ENCODE results near the gene SRSF8. TPM values are rescaled to one million over a fixed set of nuclear protein-coding genes. Genes with fewer than 3 reads are reported as not detected.

SRSF8 gene
- total and polyA plus RNA-seq, 4 experiments from 2014 or later: 104 to 147 (median 112) TPM

DNA sequence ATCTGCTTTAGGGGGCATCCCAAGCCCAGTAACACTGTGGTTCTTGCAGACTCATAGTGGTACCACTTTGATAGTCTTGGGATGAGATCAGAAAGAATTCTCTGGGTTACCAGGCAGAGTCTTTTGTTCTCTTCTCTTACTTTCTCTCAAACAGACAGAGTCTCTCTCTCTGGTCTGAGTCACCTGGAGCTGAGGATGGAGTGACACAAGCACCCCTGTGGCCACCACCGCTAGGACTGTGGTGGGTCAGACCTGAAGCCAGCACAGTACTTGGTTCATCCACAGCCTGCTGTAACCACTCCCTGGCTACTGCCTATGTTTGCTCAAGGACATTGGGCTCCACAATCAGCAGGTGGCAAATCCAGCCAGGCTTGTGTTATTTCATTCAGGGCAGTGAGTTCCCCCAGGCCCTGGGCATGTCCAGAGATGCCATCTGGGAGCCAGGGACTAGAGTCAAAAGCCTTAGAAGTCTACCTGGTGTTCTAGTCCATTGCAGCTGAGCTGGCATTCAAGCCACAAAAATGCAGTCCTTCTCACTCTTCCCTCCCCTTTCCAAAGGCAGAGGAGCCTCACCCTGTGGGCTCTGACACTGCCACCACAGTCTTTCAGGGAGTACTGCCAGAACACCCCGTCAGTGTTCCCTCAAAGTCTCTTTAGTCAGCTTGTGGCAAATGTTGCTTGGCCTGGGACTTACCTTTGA, 52.8 kb downstream of the SRSF8 start:
- no peak overlapping the region for H3K27ac ChIP-seq (ENCODE audit: low read depth, low read length)
- Mint-ChIP-seq H3K27me3 (no peaks in the 10 kb centered on the region), H3K4me3 (no peak overlapping the region), H3K27ac (no peak overlapping the region), H3K9me3 (peaks cover 0 to 6% (median 0%) of the 10 kb centered on the region in 8 donors), H3K4me1 (peaks cover 0 to 9% (median 2%) of the 10 kb centered on the region in 4 donors), H3K36me3 (peaks cover 4% of the 10 kb centered on the region in 2 donors)
- intact Hi-C loops (cut with micrococcal nuclease): no loop called here
- no peaks in the 10 kb centered on the region for H3K36me3 ChIP-seq (ENCODE audit: insufficient read depth, low read length)
- H3K27me3 ChIP-seq (ENCODE audit: insufficient read depth, low read length): no peaks in the 10 kb centered on the region
- ChIA-PET POLR2A (ENCODE audit: partially characterized antibody) (interaction anchor here (0.7 kb wide), 1 partner anchor 78 kb away, joined by 4 read pairs; no protein-coding TSS in a partner anchor), CTCF (ENCODE audit: partially characterized antibody) (no interaction called here)
- no peak for DNase-seq
- H3K4me1 ChIP-seq (ENCODE audit: insufficient read depth, low read length): no peaks in the 10 kb centered on the region
- H3K9me3 ChIP-seq (ENCODE audit: control insufficient read depth in 1 of 2, low read length in 2 of 2): no peaks in the 10 kb centered on the region
- no peak overlapping the region for H3K4me3 ChIP-seq (ENCODE audit: low read length in 2 of 2)

Other genes starting within 250 kb of the SRSF8 start
- gene CWC15, start 93.4 kb upstream of the SRSF8 start, total RNA-seq: 10 to 100 TPM; 62.7 to 69.4 TPM
- 10 to 100 TPM; 64.6 to 67.8 TPM for gene CWC15, start 93.4 kb upstream of the SRSF8 start, polyA plus RNA-seq
- gene KDM4D, start 93.2 kb upstream of the SRSF8 start, total RNA-seq: under 1 TPM; 0.32 to 0.39 TPM
- under 1 TPM; 0.21 to 0.37 TPM for gene KDM4D, start 93.2 kb upstream of the SRSF8 start, polyA plus RNA-seq
- gene KDM4E, start 41.7 kb upstream of the SRSF8 start, total RNA-seq: not detected
- gene KDM4E, start 41.7 kb upstream of the SRSF8 start, polyA plus RNA-seq: not detected
- not detected for gene KDM4F, start 17.5 kb upstream of the SRSF8 start, total RNA-seq
- gene KDM4F, start 17.5 kb upstream of the SRSF8 start, polyA plus RNA-seq: not detected
- 10 to 100 TPM; 12.8 to 13.3 TPM for gene ENDOD1, start 22.9 kb downstream of the SRSF8 start, total RNA-seq
- 10 to 100 TPM in 1 of 2 donors, 1 to 10 TPM in 1; 7.2 to 10.3 TPM for gene ENDOD1, start 22.9 kb downstream of the SRSF8 start, polyA plus RNA-seq
- 100 to 1,000 TPM; 204 to 211 TPM for gene SESN3, start 164.3 kb downstream of the SRSF8 start, total RNA-seq
- gene SESN3, start 164.3 kb downstream of the SRSF8 start, polyA plus RNA-seq: 1 to 10 TPM; 1.8 to 3.4 TPM

Data from CD4-positive, alpha-beta memory T cell (primary cell).